SIG-M5 (cell line): Measurements from ENCODE around the gene KIF4B.

Source experiments
- DNase-seq: peaks from one replicate; lab custom pipeline; 2025; lab: John Stamatoyannopoulos, UW

The KIF4B gene

DNA sequence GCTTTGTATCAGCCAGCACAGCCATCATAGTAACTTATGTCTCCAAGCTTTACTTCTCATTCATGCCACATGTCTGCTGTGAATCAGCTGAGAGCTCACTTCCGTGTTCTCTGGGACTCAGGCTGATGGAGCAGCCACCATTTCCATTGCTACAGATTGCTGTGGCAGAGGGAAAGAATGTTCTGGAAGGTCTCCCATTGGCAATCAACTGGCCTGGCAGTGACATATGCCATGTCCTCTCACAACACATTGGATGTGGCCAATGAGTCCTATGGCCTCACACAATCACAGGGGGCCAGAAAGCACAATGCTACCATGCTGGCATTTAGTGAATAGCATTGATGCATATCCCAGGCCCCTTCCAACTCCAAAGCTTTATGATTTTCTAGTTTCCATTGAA lies 44.1 kb downstream of the KIF4B start:
- no peak for DNase-seq

DNA sequence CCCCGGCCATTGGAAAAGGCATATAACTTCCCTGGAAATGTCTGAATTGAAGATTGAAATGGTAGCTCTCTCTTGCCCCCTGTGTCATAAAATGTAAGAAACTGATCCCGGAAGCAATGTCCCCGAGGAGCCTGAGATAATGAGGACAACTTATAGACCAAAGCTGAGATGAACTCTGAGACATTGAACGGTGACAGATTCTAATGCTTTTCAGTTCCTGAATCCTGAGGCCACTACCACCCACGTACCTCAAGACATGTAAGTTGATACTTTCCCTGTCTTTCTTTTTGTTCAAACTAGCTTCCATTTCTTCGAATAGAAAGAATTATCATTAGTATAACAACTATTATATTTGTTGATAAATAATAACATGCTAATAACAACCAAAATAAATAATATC lies 51.0 kb downstream of the KIF4B start:
- no peak for DNase-seq

DNA sequence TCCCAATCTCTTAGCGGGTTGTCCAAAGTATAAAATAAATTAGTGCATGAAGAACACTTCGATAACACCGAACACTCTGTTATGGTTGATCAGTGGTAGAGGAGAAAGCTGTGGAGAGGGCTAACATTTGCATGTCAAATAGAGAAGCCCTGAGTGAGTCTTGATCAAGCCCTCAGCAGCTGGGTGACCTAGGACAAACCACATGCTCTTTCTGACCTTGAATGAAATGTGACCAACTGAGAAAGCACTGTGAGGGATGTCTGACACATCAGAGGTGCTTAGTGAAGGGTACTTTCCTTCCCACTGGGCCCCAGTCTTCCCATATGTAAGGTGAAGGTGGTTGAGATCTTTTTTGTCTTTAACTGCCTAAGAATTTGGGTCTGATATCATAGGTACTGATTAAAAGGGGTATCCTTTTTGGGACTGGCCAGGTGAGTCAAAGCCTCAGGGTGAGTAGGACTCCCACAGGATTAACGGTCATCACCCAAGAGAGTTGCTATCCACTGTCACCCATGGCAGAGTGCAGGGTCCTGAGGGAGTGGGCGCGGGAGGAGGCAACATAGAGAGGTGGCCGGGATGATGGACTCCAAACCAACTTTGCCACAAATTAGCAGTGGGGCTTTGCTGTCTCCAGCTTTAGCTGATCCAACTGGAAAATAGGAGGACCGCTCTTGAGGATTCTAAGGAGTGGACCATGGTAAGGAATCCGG lies 53.5 kb downstream of the KIF4B start:
- no peak for DNase-seq
